Tibial nerve (tissue), 4 donors: Measurements from ENCODE around the gene COL4A1. TPM values are rescaled to one million over a fixed set of nuclear protein-coding genes. Genes with fewer than 3 reads are reported as not detected.

Source experiments
- DNase-seq, 2 donors: peaks; one replicate each; pipeline ENCODE4 v3.0.0-alpha.2; 2019; ENCODE audit warnings: low spot score in 2 of 2
- H3K27ac ChIP-seq, 4 donors: fragments of 200-600 bp; sonication (generic) in 3 of 4; one replicate each; pipeline ENCODE4 v1.5.1; 2017 to 2019; ENCODE audit warnings: mild to moderate bottlenecking in 1 of 4
- H3K27me3 ChIP-seq, 2 donors: fragments of 200-600 bp; sonication (generic) in 1 of 2; one replicate each; pipeline versions ENCODE4 v1.5.1 to v1.6.0; 2017 to 2019
- H3K36me3 ChIP-seq, 3 donors: fragments of 200-600 bp; sonication (generic); one replicate each; pipeline ENCODE4 v1.5.1; 2018 to 2019
- H3K4me1 ChIP-seq, 4 donors: fragments of 200-600 bp; sonication (generic) in 3 of 4; one replicate each; pipeline ENCODE4 v1.5.1; 2017 to 2019
- H3K4me3 ChIP-seq, 4 donors: fragments of 200-600 bp; sonication (generic) in 3 of 4; one replicate each; pipeline ENCODE4 v1.5.1; 2017 to 2019; ENCODE audit warnings: mild to moderate bottlenecking in 1 of 4, moderate library complexity in 1 of 4
- H3K9me3 ChIP-seq, 4 donors: fragments of 200-600 bp; sonication (generic) in 3 of 4; one replicate each; pipeline ENCODE4 v1.5.1; 2017 to 2019
- CTCF ChIP-seq, 5 experiments: fragments of 200-600 bp in 3 of 5; fragments of 450-650 bp in 2 of 5; sonication (generic) in 3 of 5; IDR thresholded peaks; one replicate each; pipeline ENCODE4 v1.5.1; 2016 to 2019; ENCODE audit warnings: antibody characterized with exemption in 5 of 5, mild to moderate bottlenecking in 3 of 5, moderate library complexity in 2 of 5
- EP300 ChIP-seq, 2 donors: sonication (generic); formaldehyde crosslinking; IDR thresholded peaks; one replicate each; pipeline ENCODE4 v1.6.1; 2017; ENCODE audit warnings: antibody characterized with exemption in 2 of 2, mild to moderate bottlenecking in 1 of 2
- POLR2A ChIP-seq, 2 donors: fragments of 450-650 bp; IDR thresholded peaks; one replicate each; pipeline ENCODE4 v1.6.1; 2017; ENCODE audit warnings: antibody characterized with exemption in 2 of 2, mild to moderate bottlenecking in 2 of 2, moderate library complexity in 2 of 2
- WGBS, 2 donors: methylation state at CpG; one replicate each; pipeline ENCODE4 v1.1.5; 2018; 5-methylcytosine and 5-hydroxymethylcytosine counted together
- total RNA-seq, 4 donors: library from RNA; depleted of rRNA; stranded (reverse); fragments of >200 nt; gene quantifications; one replicate each; pipeline ENCODE4 v1.1.0, GENCODE V29; 2016

Gene COL4A1
- total RNA-seq, 4 donors from 2014 or later: 385 to 583 (median 526) TPM

GRCh38 chr13:110246530-110246929, 60.4 kb downstream of the COL4A1 start:
- TF ChIP-seq POLR2A (IDR thresholded peaks at IDR 0.05) (no peak), CTCF (IDR thresholded peaks at IDR 0.05) (no peak), EP300 (IDR thresholded peaks at IDR 0.05) (peak in 1 of 2 donors; percentile 60)
- WGBS, 2 donors: 35 to 57% methylated on average over 4 to 5 of the region's 5 CpGs
- Histone ChIP-seq H3K4me3 (no peak overlapping the region), H3K4me1 (peaks cover 0 to 97% (median 63%) of the 10 kb centered on the region in 4 donors), H3K36me3 (peaks cover 0 to 4% (median 0%) of the 10 kb centered on the region in 3 donors), H3K9me3 (no peaks in the 10 kb centered on the region), H3K27ac (peak overlapping the region; percentile 15 to 93 (median 66)), H3K27me3 (no peaks in the 10 kb centered on the region)
- DNase-seq: no peak

- WGBS, 2 donors: 70 to 71% methylated on average over 7 of the region's 7 CpGs
- H3K9me3 ChIP-seq: no peaks in the 10 kb centered on the region
- no peak overlapping the region for H3K4me3 ChIP-seq
- no peaks in the 10 kb centered on the region for H3K27me3 ChIP-seq
- H3K4me1 ChIP-seq: peaks cover 0 to 88% (median 53%) of the 10 kb centered on the region in 4 donors
- TF ChIP-seq EP300 (IDR thresholded peaks at IDR 0.05) (no peak), POLR2A (IDR thresholded peaks at IDR 0.05) (no peak), CTCF (IDR thresholded peaks at IDR 0.05) (no peak)
- H3K27ac ChIP-seq: peak overlapping the region in 3 of 4 donors; percentile 40 to 93 (median 92)
- H3K36me3 ChIP-seq: peaks cover 0 to 13% (median 0%) of the 10 kb centered on the region in 3 donors
- no peak for DNase-seq
Measured at GRCh38 chr13:110245416-110245899, 61.5 kb downstream of the COL4A1 start.

- 84 to 91% methylated on average over 7 to 9 of the region's 9 CpGs for WGBS, 2 donors
Measured at GRCh38 chr13:110244976-110245375, 62.0 kb downstream of the COL4A1 start.

GRCh38 chr13:110244071-110244830, 62.7 kb downstream of the COL4A1 start:
- peak in 1 of 2 donors; percentile 55 for DNase-seq
- peaks cover 0 to 86% (median 43%) of the 10 kb centered on the region in 4 donors for H3K4me1 ChIP-seq
- peak overlapping the region in 2 of 4 donors; percentile 92 to 93 for H3K27ac ChIP-seq
- peaks cover 0 to 17% (median 0%) of the 10 kb centered on the region in 3 donors for H3K36me3 ChIP-seq
- H3K9me3 ChIP-seq: no peaks in the 10 kb centered on the region
- H3K4me3 ChIP-seq: no peak overlapping the region
- H3K27me3 ChIP-seq: no peaks in the 10 kb centered on the region
- 69 to 70% methylated on average over 7 of the region's 7 CpGs for WGBS, 2 donors
- peak in 1 of 2 donors; percentile 38 for TF ChIP-seq EP300 (IDR thresholded peaks at IDR 0.05)
- TF ChIP-seq CTCF (IDR thresholded peaks at IDR 0.05): no peak

More at GRCh38 chr13:110244976-110245375, 62.0 kb downstream of the COL4A1 start:
- H3K4me3 ChIP-seq: no peak overlapping the region
- TF ChIP-seq CTCF (IDR thresholded peaks at IDR 0.05): no peak
- no peak for TF ChIP-seq POLR2A (IDR thresholded peaks at IDR 0.05)
- TF ChIP-seq EP300 (IDR thresholded peaks at IDR 0.05): no peak
- peak overlapping the region in 2 of 4 donors; percentile 92 to 93 for H3K27ac ChIP-seq
- no peaks in the 10 kb centered on the region for H3K27me3 ChIP-seq
- H3K9me3 ChIP-seq: no peaks in the 10 kb centered on the region
- peaks cover 0 to 17% (median 0%) of the 10 kb centered on the region in 3 donors for H3K36me3 ChIP-seq
- peaks cover 0 to 86% (median 50%) of the 10 kb centered on the region in 4 donors for H3K4me1 ChIP-seq
- no peak for DNase-seq

- H3K36me3 ChIP-seq: peaks cover 0 to 17% (median 0%) of the 10 kb centered on the region in 3 donors
- 79 to 82% methylated on average over 4 of the region's 4 CpGs for WGBS, 2 donors
- no peaks in the 10 kb centered on the region for H3K27me3 ChIP-seq
- peaks cover 0 to 87% (median 39%) of the 10 kb centered on the region in 4 donors for H3K4me1 ChIP-seq
- DNase-seq: no peak
- H3K4me3 ChIP-seq: no peak overlapping the region
- H3K27ac ChIP-seq: peak overlapping the region in 2 of 4 donors; percentile 44 to 92
- TF ChIP-seq CTCF (IDR thresholded peaks at IDR 0.05): no peak
- TF ChIP-seq EP300 (IDR thresholded peaks at IDR 0.05): no peak
- no peak for TF ChIP-seq POLR2A (IDR thresholded peaks at IDR 0.05)
- H3K9me3 ChIP-seq: no peaks in the 10 kb centered on the region
Measured at GRCh38 chr13:110242615-110243014, 64.3 kb downstream of the COL4A1 start.
